Measurements from ENCODE around the gene DMBT1. TPM values are rescaled to one million over a fixed set of nuclear protein-coding genes. Genes with fewer than 3 reads are reported as not detected.

The DMBT1 gene
- total RNA-seq, 4 donors from 2014 or later = 0.33 TPM; not detected in 3

GRCh38 chr10:122646511-122647382, 86.2 kb downstream of the DMBT1 start:
- no peak for TF ChIP-seq CTCF (IDR thresholded peaks at IDR 0.05; ENCODE audit: low read depth)

- no peak for TF ChIP-seq CTCF (IDR thresholded peaks at IDR 0.05; ENCODE audit: low read depth)
Observed at GRCh38 chr10:122647383-122647968, 86.9 kb downstream of the DMBT1 start.

GRCh38 chr10:122648599-122649428, 88.3 kb downstream of the DMBT1 start:
- TF ChIP-seq CTCF (IDR thresholded peaks at IDR 0.05; ENCODE audit: low read depth) = no peak

- no peak for TF ChIP-seq CTCF (IDR thresholded peaks at IDR 0.05; ENCODE audit: low read depth)
Observed at GRCh38 chr10:122649903-122650302, 89.3 kb downstream of the DMBT1 start.

GRCh38 chr10:122650331-122650730, 89.8 kb downstream of the DMBT1 start:
- no peak for TF ChIP-seq CTCF (IDR thresholded peaks at IDR 0.05; ENCODE audit: low read depth)

GRCh38 chr10:122655524-122656307, 95.2 kb downstream of the DMBT1 start:
- no peak for TF ChIP-seq CTCF (IDR thresholded peaks at IDR 0.05; ENCODE audit: low read depth)
